CD8-positive, alpha-beta memory T cell (primary cell): ENCODE data around the gene ITGA3. TPM values are rescaled to one million over a fixed set of nuclear protein-coding genes. Genes with fewer than 3 reads are reported as not detected.

ENCODE experiments used
- CTCF ChIA-PET: fragments of 350-600 bp; sonication (Branson Sonifier 250); formaldehyde crosslinking; loops from one replicate; lab custom pipeline; 2021; ENCODE audit warnings: antibody characterized with exemption; lab: Charles Lee
- POLR2A ChIA-PET: fragments of 350-600 bp; sonication (Branson Sonifier 250); formaldehyde crosslinking; loops from one replicate; lab custom pipeline; 2021; ENCODE audit warnings: antibody characterized with exemption; lab: Charles Lee
- DNase-seq, 5 donors: peaks; one replicate each; pipeline versions ENCODE4 v3.0.0 to v3.0.0-alpha.2; 2020 to 2022; ENCODE audit warnings: mixed read lengths in 1 of 5
- H3K27ac ChIP-seq: one replicate; pipeline ENCODE4 v1.7.0; 2013; ENCODE audit warnings: low read depth, mild to moderate bottlenecking, low read length, moderate library complexity
- H3K27me3 ChIP-seq: 2 replicates; pipeline ENCODE4 v1.7.0; 2013; ENCODE audit warnings: low read length, mild to moderate bottlenecking; ENCODE audit not compliant: insufficient read depth, poor library complexity, severe bottlenecking
- H3K36me3 ChIP-seq: 2 replicates; pipeline ENCODE4 v1.7.0; 2013; ENCODE audit warnings: mild to moderate bottlenecking, low read length, moderate library complexity; ENCODE audit not compliant: insufficient read depth
- H3K4me1 ChIP-seq: 2 replicates; pipeline ENCODE4 v1.7.0; 2013; ENCODE audit warnings: mild to moderate bottlenecking, low read length, moderate library complexity; ENCODE audit not compliant: insufficient read depth
- H3K4me3 ChIP-seq: 2 replicates; pipeline ENCODE4 v1.7.0; 2013; ENCODE audit warnings: mild to moderate bottlenecking, low read length
- H3K9me3 ChIP-seq: 2 replicates; pipeline ENCODE4 v1.7.0; 2013; ENCODE audit warnings: mild to moderate bottlenecking, low read length
- H3K27ac Mint-ChIP-seq, 8 donors: one replicate each; pipeline ENCODE4 v1.8.0; 2020 to 2021; ENCODE audit warnings: mixed read lengths in 8 of 8, mild to moderate bottlenecking in 6 of 8, inconsistent platforms in 3 of 8, moderate library complexity in 3 of 8
- H3K27me3 Mint-ChIP-seq, 2 donors: one replicate each; pipeline ENCODE4 v1.8.0; 2020 to 2021; ENCODE audit warnings: mixed read lengths in 2 of 2, mild to moderate bottlenecking in 1 of 2, moderate library complexity in 1 of 2
- H3K36me3 Mint-ChIP-seq, 3 donors: one replicate each; pipeline ENCODE4 v1.8.0; 2020 to 2021; ENCODE audit warnings: mixed read lengths in 3 of 3, inconsistent platforms in 1 of 3, mild to moderate bottlenecking in 1 of 3
- H3K4me1 Mint-ChIP-seq, 3 donors: one replicate each; pipeline ENCODE4 v1.8.0; 2020 to 2021; ENCODE audit warnings: mixed read lengths in 3 of 3, inconsistent platforms in 1 of 3, mild to moderate bottlenecking in 1 of 3
- H3K4me3 Mint-ChIP-seq, 7 donors: one replicate each; pipeline ENCODE4 v1.8.0; 2020 to 2021; ENCODE audit warnings: mixed read lengths in 7 of 7, mild to moderate bottlenecking in 6 of 7, moderate library complexity in 4 of 7, inconsistent platforms in 2 of 7
- H3K9me3 Mint-ChIP-seq, 5 donors: one replicate each; pipeline ENCODE4 v1.8.0; 2020 to 2022; ENCODE audit warnings: mixed read lengths in 5 of 5, mild to moderate bottlenecking in 3 of 5, moderate library complexity in 2 of 5, inconsistent platforms in 1 of 5
- polyA plus RNA-seq: library from polyadenylated mRNA; unstranded; fragments of 300-500 nt; fragmentation: Illumina TruSeq; gene quantifications from one replicate; pipeline ENCODE4 v1.2.3, GENCODE V29; 2021
- total RNA-seq, 2 experiments: library from RNA; stranded (reverse); gene quantifications; one replicate each; pipeline ENCODE4 v1.2.3, GENCODE V29; 2021

The ITGA3 gene
- total and polyA plus RNA-seq, 3 experiments from 2014 or later: 2.7 to 12.5 (median 11.8) TPM

DNA sequence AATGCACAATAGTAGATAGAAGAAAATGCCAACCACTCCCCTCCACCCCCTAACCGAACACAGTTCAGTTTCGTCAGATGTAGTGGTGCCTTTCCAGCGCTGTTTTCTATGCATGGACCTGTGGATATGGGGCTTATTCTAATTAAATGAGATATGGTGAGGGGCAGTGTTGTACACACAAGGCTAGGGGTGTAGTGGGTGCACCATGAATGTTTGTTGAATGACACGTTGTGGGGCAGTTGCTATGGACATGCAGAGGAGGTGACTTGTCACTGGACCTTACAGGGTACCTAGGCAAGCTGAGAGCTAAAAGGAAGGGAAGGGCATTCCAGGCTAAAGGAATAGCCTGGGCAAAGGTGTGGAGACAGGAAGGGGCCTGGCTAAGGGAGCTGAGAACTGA lies 42.7 kb downstream of the ITGA3 start:
- H3K36me3 Mint-ChIP-seq: peaks cover 0 to 64% (median 13%) of the 10 kb centered on the region in 3 donors
- Histone ChIP-seq H3K4me1 (peaks cover 17% of the 10 kb centered on the region), H3K9me3 (no peaks in the 10 kb centered on the region), H3K4me3 (no peak overlapping the region), H3K27ac (no peak overlapping the region), H3K36me3 (peaks cover 10% of the 10 kb centered on the region), H3K27me3 (no peaks in the 10 kb centered on the region)
- no peaks in the 10 kb centered on the region for H3K27me3 Mint-ChIP-seq
- no peaks in the 10 kb centered on the region for H3K9me3 Mint-ChIP-seq
- no peak for DNase-seq
- peak overlapping the region in 2 of 8 donors; percentile 29 to 84 for H3K27ac Mint-ChIP-seq
- H3K4me1 Mint-ChIP-seq: peaks cover 28 to 62% (median 37%) of the 10 kb centered on the region in 3 donors
- no peak overlapping the region for H3K4me3 Mint-ChIP-seq
- ChIA-PET CTCF (interaction anchor here (1.1 to 2.3 kb wide), 3 partner anchors 10 to 16 kb away, joined by 3 to 10 read pairs (median 5); no protein-coding TSS in a partner anchor), POLR2A (no interaction called here)

DNA sequence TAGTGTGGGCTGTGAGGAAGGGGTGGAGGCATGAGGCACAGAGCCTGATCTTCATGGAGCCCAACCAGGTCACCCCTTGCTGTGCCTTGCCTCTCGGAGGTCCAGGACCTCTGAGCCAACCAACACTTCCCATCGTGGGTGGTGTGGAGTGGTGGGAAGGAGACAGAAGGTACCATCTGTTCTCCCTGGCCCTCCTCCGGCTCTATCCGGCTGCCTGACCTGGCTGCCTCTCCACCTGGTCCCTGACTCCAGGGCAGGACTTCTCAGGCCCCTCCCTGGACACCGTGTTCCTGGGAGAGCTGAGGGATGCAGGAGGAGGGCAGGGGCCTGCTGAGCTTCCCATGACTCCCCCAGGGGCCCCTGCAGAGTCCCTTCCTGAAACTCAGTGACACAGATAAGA lies 43.1 kb downstream of the ITGA3 start:
- peak overlapping the region in 1 of 8 donors; percentile 29 for H3K27ac Mint-ChIP-seq

DNA sequence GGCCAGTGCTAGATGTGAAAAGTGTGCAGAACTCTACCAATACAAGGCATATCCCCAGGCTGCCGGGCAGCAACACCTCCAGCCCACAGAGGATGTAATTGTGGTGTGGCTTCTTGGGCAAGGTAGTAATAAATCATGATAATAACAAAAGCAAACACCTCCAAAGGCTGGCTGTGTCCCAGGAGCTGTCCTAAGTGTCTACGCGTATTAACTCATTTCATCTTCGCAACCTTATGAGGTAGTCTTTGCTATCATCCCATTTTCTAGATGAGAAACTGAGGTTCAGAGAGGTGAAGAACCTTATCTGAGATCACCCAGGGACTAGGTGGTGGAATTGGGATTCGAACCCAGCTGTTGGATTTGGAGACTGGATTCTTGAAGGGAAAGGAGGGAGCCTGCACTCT lies 44.6 kb downstream of the ITGA3 start:
- no peak for DNase-seq
- Histone ChIP-seq H3K27me3 (no peaks in the 10 kb centered on the region), H3K36me3 (peaks cover 10% of the 10 kb centered on the region), H3K4me1 (peaks cover 11% of the 10 kb centered on the region), H3K4me3 (no peak overlapping the region), H3K27ac (no peak overlapping the region), H3K9me3 (no peaks in the 10 kb centered on the region)
- Mint-ChIP-seq H3K27me3 (no peaks in the 10 kb centered on the region), H3K36me3 (peaks cover 0 to 62% (median 13%) of the 10 kb centered on the region in 3 donors), H3K4me3 (peak overlapping the region in 1 of 7 donors; percentile 28), H3K27ac (peak overlapping the region in 3 of 8 donors; percentile 20 to 47 (median 22)), H3K4me1 (peaks cover 24 to 52% (median 31%) of the 10 kb centered on the region in 3 donors), H3K9me3 (no peaks in the 10 kb centered on the region)
- CTCF ChIA-PET: interaction anchor here (0.9 to 1.3 kb wide), 3 partner anchors 13 to 75 kb away, joined by 3 read pairs; no protein-coding TSS in a partner anchor
- POLR2A ChIA-PET: no interaction called here

More for the DNA sequence above, 43.1 kb downstream of the ITGA3 start:
- Mint-ChIP-seq H3K9me3 (no peaks in the 10 kb centered on the region), H3K4me3 (no peak overlapping the region), H3K27me3 (no peaks in the 10 kb centered on the region), H3K36me3 (peaks cover 0 to 65% (median 13%) of the 10 kb centered on the region in 3 donors), H3K4me1 (peaks cover 28 to 60% (median 37%) of the 10 kb centered on the region in 3 donors)
- Histone ChIP-seq H3K27me3 (no peaks in the 10 kb centered on the region), H3K36me3 (peaks cover 10% of the 10 kb centered on the region), H3K27ac (no peak overlapping the region), H3K4me3 (no peak overlapping the region), H3K4me1 (peaks cover 13% of the 10 kb centered on the region), H3K9me3 (no peaks in the 10 kb centered on the region)
- POLR2A ChIA-PET: no interaction called here
- CTCF ChIA-PET: interaction anchor here (2.3 kb wide), 1 partner anchor 11 kb away, joined by 10 read pairs; no protein-coding TSS in a partner anchor
- DNase-seq: no peak

DNA sequence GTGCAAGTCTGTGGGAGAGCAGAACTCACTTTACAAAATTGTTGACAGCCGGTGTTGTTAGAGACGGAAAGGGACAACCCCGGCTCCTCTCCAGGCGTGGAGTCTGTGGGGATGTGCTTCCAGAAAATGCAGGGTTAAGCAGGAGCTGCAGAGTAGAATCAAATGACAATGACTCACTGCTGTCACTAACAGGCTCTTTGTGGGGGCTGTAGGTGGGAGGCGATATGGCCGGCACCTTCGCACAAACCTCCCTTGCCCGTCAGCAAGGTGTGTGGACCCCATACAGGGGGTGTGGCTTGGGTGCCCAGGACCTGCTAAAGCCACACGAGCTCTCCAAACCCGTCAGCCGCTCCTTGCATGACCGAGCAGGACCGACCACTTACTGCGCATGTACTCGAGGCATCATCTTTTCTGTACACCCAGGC lies 45.0 kb downstream of the ITGA3 start:
- Histone ChIP-seq H3K4me1 (peaks cover 6% of the 10 kb centered on the region), H3K27ac (no peak overlapping the region), H3K36me3 (peaks cover 10% of the 10 kb centered on the region), H3K9me3 (no peaks in the 10 kb centered on the region), H3K4me3 (no peak overlapping the region), H3K27me3 (no peaks in the 10 kb centered on the region)
- Mint-ChIP-seq H3K27ac (no peak overlapping the region), H3K27me3 (no peaks in the 10 kb centered on the region), H3K36me3 (peaks cover 0 to 64% (median 13%) of the 10 kb centered on the region in 3 donors), H3K9me3 (no peaks in the 10 kb centered on the region), H3K4me1 (peaks cover 20 to 48% (median 26%) of the 10 kb centered on the region in 3 donors), H3K4me3 (no peak overlapping the region)
- CTCF ChIA-PET: interaction anchor here (0.9 to 1.3 kb wide), 2 partner anchors 14 to 61 kb away, joined by 3 read pairs; no protein-coding TSS in a partner anchor
- DNase-seq: no peak
- POLR2A ChIA-PET: no interaction called here

DNA sequence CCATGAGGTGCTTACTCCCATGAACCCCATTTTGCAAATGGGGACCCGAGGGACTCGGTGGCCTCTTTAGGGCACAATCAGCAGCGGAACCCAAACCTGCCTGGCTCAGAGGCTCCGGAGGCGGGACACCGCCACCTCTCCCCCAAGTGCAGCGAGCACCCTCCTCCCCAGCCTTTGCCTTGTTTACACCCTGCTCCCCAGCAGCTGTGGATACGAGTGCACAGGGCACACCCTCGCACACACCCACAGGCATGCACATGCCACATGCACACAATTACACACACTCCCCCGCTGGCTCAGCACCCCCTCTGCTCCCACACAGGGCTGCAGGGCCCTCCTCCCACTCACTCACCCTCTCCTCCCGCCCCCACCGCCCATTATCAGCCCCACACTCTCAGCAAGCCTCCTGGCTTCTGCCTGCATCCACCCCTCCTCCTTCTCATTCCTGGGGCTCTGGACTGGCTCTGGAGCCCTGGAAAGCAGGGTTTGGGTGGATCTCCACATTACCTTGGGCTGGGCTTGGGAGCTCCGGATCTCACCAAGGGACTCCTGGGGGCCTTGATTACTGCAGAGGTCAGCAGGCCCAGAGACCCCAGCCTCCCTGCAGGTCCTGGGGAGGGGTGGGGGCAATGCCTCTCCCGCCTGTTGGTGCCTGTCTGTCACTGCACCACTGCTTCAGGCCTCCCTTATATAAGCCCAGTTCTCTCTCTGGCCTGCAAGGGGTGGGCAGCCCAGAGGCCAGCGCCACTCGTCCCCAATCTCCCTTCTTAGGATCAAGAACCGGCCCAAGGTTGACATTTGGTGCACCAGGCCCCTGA lies 45.6 kb downstream of the ITGA3 start:
- POLR2A ChIA-PET: no interaction called here
- no peaks in the 10 kb centered on the region for H3K9me3 ChIP-seq
- H3K4me1 ChIP-seq: no peaks in the 10 kb centered on the region
- CTCF ChIA-PET: interaction anchor here (0.9 kb wide), 1 partner anchor 60 kb away, joined by 3 read pairs; no protein-coding TSS in a partner anchor
- no peak for DNase-seq
- H3K27me3 ChIP-seq: no peaks in the 10 kb centered on the region
- peaks cover 10% of the 10 kb centered on the region for H3K36me3 ChIP-seq
- no peak overlapping the region for H3K4me3 ChIP-seq
- Mint-ChIP-seq H3K27ac (no peak overlapping the region), H3K4me3 (peak overlapping the region in 1 of 7 donors; percentile 54), H3K9me3 (no peaks in the 10 kb centered on the region), H3K36me3 (peaks cover 0 to 68% (median 13%) of the 10 kb centered on the region in 3 donors), H3K27me3 (no peaks in the 10 kb centered on the region), H3K4me1 (peaks cover 19 to 42% (median 21%) of the 10 kb centered on the region in 3 donors)
- no peak overlapping the region for H3K27ac ChIP-seq

DNA sequence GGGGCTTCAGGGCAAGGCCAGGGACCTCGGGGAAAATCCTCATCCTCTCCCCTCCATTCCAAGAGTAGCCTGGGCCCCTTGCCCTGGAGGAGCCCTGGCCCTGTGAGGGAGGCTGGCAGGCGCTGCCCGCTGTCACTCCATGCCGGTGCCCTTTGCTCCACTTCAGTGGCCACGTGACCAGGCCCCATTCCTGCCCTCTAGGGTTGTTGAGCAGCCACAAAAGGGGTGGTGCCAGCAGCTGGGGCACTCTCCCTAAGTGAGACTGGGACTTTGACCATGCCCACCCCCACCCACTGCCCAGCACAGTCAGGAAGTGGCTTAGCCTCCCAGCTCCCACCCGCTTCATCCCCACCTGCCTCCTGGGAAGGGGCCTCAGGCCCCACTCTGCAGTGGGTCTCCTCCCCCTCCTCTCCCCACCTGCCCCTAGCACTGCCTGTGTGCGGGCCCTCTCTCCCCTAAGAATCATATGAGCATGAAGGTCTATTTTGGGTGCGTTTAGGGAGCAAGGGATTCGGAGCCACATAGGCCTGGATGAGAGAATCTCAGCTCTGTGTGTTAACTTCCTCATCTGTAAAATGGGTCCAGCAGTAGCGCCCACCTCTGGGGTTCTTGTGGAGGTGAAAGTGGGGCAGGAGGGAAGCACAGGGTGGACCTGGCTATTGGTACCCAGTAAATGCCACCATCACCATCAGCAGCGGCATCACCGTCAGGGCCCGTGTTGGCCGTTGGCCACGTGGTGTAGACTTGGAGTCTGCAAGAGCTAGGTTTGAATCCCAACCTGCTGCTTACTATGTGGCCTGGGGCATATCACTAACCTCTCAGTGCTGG lies 46.5 kb downstream of the ITGA3 start:
- H3K36me3 Mint-ChIP-seq: peaks cover 0 to 69% (median 14%) of the 10 kb centered on the region in 3 donors
- no peaks in the 10 kb centered on the region for H3K9me3 ChIP-seq

DNA sequence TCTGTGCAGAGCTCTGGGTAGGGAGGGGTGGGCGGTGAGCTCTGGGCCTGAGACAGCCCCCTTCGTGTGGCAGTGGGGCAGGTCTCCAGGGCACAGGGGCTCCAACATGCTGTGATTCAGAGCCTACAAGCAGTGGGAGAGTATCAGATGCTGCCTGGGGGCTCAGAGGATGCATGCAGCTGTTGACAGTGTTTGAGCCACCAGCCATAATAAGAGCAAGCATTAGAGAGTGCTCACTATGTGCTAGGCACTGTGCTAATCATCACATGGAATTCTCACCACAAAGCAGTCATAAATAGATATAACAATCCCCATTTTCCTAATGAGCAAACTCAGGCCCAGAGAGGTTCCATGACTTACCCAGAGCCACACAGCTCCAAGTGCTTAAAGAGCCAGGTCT lies 47.3 kb downstream of the ITGA3 start:
- no peak overlapping the region for H3K4me3 Mint-ChIP-seq
- peaks cover 0 to 69% (median 14%) of the 10 kb centered on the region in 3 donors for H3K36me3 Mint-ChIP-seq
- no peak for DNase-seq
- Histone ChIP-seq H3K27me3 (no peaks in the 10 kb centered on the region), H3K9me3 (no peaks in the 10 kb centered on the region), H3K4me3 (no peak overlapping the region), H3K4me1 (no peaks in the 10 kb centered on the region), H3K27ac (no peak overlapping the region), H3K36me3 (peaks cover 8% of the 10 kb centered on the region)
- H3K4me1 Mint-ChIP-seq: peaks cover 14 to 25% (median 19%) of the 10 kb centered on the region in 3 donors
- ChIA-PET POLR2A (no interaction called here), CTCF (interaction anchor here (1.3 to 3.8 kb wide), 2 partner anchors 9 to 11 kb away, joined by 4 to 17 read pairs; partner anchors contain the start of gene PDK2)
- H3K27ac Mint-ChIP-seq: peak overlapping the region in 1 of 8 donors; percentile 75
- no peaks in the 10 kb centered on the region for H3K27me3 Mint-ChIP-seq
- H3K9me3 Mint-ChIP-seq: no peaks in the 10 kb centered on the region

More for the DNA sequence above, 46.5 kb downstream of the ITGA3 start:
- no peak overlapping the region for H3K4me3 ChIP-seq
- peaks cover 14 to 33% (median 21%) of the 10 kb centered on the region in 3 donors for H3K4me1 Mint-ChIP-seq
- H3K27me3 ChIP-seq: no peaks in the 10 kb centered on the region
- no peak for DNase-seq
- no peaks in the 10 kb centered on the region for H3K9me3 Mint-ChIP-seq
- H3K27ac ChIP-seq: no peak overlapping the region
- no peaks in the 10 kb centered on the region for H3K27me3 Mint-ChIP-seq
- POLR2A ChIA-PET: no interaction called here
- H3K36me3 ChIP-seq: peaks cover 10% of the 10 kb centered on the region
- no peak overlapping the region for H3K27ac Mint-ChIP-seq
- no peak overlapping the region for H3K4me3 Mint-ChIP-seq
- no peaks in the 10 kb centered on the region for H3K4me1 ChIP-seq
- CTCF ChIA-PET: interaction anchor here (3.8 kb wide), 1 partner anchor 8 kb away, joined by 17 read pairs; the partner anchor contains the start of gene PDK2
